CD8-positive, alpha-beta memory T cell (primary cell): ENCODE data around the gene SNAP25. TPM values are rescaled to one million over a fixed set of nuclear protein-coding genes. Genes with fewer than 3 reads are reported as not detected.

ENCODE experiments used
- CTCF ChIA-PET: fragments of 350-600 bp; sonication (Branson Sonifier 250); formaldehyde crosslinking; loops from one replicate; lab custom pipeline; 2021; ENCODE audit warnings: antibody characterized with exemption; lab: Charles Lee
- POLR2A ChIA-PET: fragments of 350-600 bp; sonication (Branson Sonifier 250); formaldehyde crosslinking; loops from one replicate; lab custom pipeline; 2021; ENCODE audit warnings: antibody characterized with exemption; lab: Charles Lee
- DNase-seq, 5 donors: peaks; one replicate each; pipeline versions ENCODE4 v3.0.0 to v3.0.0-alpha.2; 2020 to 2022; ENCODE audit warnings: mixed read lengths in 1 of 5
- H3K27ac ChIP-seq: one replicate; pipeline ENCODE4 v1.7.0; 2013; ENCODE audit warnings: low read depth, mild to moderate bottlenecking, low read length, moderate library complexity
- H3K27me3 ChIP-seq: 2 replicates; pipeline ENCODE4 v1.7.0; 2013; ENCODE audit warnings: low read length, mild to moderate bottlenecking; ENCODE audit not compliant: insufficient read depth, poor library complexity, severe bottlenecking
- H3K36me3 ChIP-seq: 2 replicates; pipeline ENCODE4 v1.7.0; 2013; ENCODE audit warnings: mild to moderate bottlenecking, low read length, moderate library complexity; ENCODE audit not compliant: insufficient read depth
- H3K4me1 ChIP-seq: 2 replicates; pipeline ENCODE4 v1.7.0; 2013; ENCODE audit warnings: mild to moderate bottlenecking, low read length, moderate library complexity; ENCODE audit not compliant: insufficient read depth
- H3K4me3 ChIP-seq: 2 replicates; pipeline ENCODE4 v1.7.0; 2013; ENCODE audit warnings: mild to moderate bottlenecking, low read length
- H3K9me3 ChIP-seq: 2 replicates; pipeline ENCODE4 v1.7.0; 2013; ENCODE audit warnings: mild to moderate bottlenecking, low read length
- H3K27ac Mint-ChIP-seq, 8 donors: one replicate each; pipeline ENCODE4 v1.8.0; 2020 to 2021; ENCODE audit warnings: mixed read lengths in 8 of 8, mild to moderate bottlenecking in 6 of 8, inconsistent platforms in 3 of 8, moderate library complexity in 3 of 8
- H3K27me3 Mint-ChIP-seq, 2 donors: one replicate each; pipeline ENCODE4 v1.8.0; 2020 to 2021; ENCODE audit warnings: mixed read lengths in 2 of 2, mild to moderate bottlenecking in 1 of 2, moderate library complexity in 1 of 2
- H3K36me3 Mint-ChIP-seq, 3 donors: one replicate each; pipeline ENCODE4 v1.8.0; 2020 to 2021; ENCODE audit warnings: mixed read lengths in 3 of 3, inconsistent platforms in 1 of 3, mild to moderate bottlenecking in 1 of 3
- H3K4me1 Mint-ChIP-seq, 3 donors: one replicate each; pipeline ENCODE4 v1.8.0; 2020 to 2021; ENCODE audit warnings: mixed read lengths in 3 of 3, inconsistent platforms in 1 of 3, mild to moderate bottlenecking in 1 of 3
- H3K4me3 Mint-ChIP-seq, 7 donors: one replicate each; pipeline ENCODE4 v1.8.0; 2020 to 2021; ENCODE audit warnings: mixed read lengths in 7 of 7, mild to moderate bottlenecking in 6 of 7, moderate library complexity in 4 of 7, inconsistent platforms in 2 of 7
- H3K9me3 Mint-ChIP-seq, 5 donors: one replicate each; pipeline ENCODE4 v1.8.0; 2020 to 2022; ENCODE audit warnings: mixed read lengths in 5 of 5, mild to moderate bottlenecking in 3 of 5, moderate library complexity in 2 of 5, inconsistent platforms in 1 of 5
- polyA plus RNA-seq: library from polyadenylated mRNA; unstranded; fragments of 300-500 nt; fragmentation: Illumina TruSeq; gene quantifications from one replicate; pipeline ENCODE4 v1.2.3, GENCODE V29; 2021
- total RNA-seq, 2 experiments: library from RNA; stranded (reverse); gene quantifications; one replicate each; pipeline ENCODE4 v1.2.3, GENCODE V29; 2021

Gene SNAP25
- total and polyA plus RNA-seq, 3 experiments from 2014 or later = 0.13 TPM; not detected in 2

DNA sequence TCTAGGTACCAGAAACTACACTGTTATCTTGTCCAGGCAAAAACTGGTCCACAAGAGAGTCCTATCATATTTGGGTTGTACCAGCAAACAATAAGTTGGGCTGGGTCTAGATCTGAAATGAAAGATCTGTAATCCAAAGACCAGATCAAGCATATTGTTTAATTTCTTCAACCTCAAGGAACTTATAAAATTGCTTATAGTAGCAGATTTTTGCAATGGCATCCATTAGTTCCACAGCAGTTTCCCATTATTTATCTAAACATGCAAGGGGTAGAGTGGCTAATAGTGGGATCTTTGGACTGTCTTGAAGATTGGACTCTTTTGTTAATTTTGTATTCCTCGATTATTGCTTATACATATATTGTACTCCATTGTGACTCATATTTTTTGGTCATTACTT, 40.5 kb upstream of the SNAP25 start:
- Mint-ChIP-seq H3K36me3 (no peaks in the 10 kb centered on the region), H3K27me3 (peaks cover 10 to 26% of the 10 kb centered on the region in 2 donors), H3K4me3 (no peak overlapping the region), H3K27ac (no peak overlapping the region), H3K4me1 (no peaks in the 10 kb centered on the region), H3K9me3 (peaks cover 0 to 2% (median 0%) of the 10 kb centered on the region in 5 donors)
- Histone ChIP-seq H3K27ac (no peak overlapping the region), H3K27me3 (no peaks in the 10 kb centered on the region), H3K4me1 (no peaks in the 10 kb centered on the region), H3K9me3 (no peaks in the 10 kb centered on the region), H3K36me3 (no peaks in the 10 kb centered on the region), H3K4me3 (no peak overlapping the region)
- POLR2A ChIA-PET = no interaction called here
- DNase-seq = no peak
- CTCF ChIA-PET = no interaction called here

DNA sequence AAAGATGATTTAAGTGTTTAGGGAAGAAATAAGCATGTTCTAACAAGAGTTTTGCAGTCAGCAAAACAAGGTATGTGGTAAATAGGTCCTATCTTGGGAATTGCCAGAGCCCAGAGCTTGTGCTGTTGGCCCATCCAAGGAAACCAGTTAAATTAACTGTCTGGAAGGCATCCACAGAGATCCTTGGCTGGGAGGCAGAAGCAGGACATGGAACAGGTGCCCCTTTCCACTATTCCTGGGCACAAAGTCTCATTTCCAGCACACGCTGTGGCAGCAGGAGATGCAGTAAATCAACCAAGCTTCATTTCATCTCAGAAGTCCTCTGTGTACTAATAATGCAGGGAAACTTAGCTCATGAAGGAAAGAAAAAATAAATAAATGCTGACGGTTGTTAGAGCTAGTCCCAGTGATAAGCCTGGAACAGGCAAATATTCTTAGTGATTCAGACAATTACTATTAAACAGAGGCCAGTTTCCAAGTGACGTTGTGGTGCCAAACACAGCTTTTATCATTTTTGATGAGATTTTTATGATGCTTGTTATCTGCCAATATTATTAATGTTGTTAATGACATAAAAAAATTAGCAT, 39.8 kb upstream of the SNAP25 start:
- H3K4me3 Mint-ChIP-seq = no peak overlapping the region
- POLR2A ChIA-PET = no interaction called here
- H3K4me1 ChIP-seq = no peaks in the 10 kb centered on the region
- peaks cover 6 to 22% of the 10 kb centered on the region in 2 donors for H3K27me3 Mint-ChIP-seq
- H3K27me3 ChIP-seq = no peaks in the 10 kb centered on the region
- H3K9me3 Mint-ChIP-seq = peaks cover 0 to 1% (median 0%) of the 10 kb centered on the region in 5 donors
- no peak for DNase-seq
- no peak overlapping the region for H3K27ac Mint-ChIP-seq
- H3K36me3 Mint-ChIP-seq = no peaks in the 10 kb centered on the region
- no peaks in the 10 kb centered on the region for H3K4me1 Mint-ChIP-seq
- CTCF ChIA-PET = no interaction called here
- H3K27ac ChIP-seq = no peak overlapping the region
- no peaks in the 10 kb centered on the region for H3K9me3 ChIP-seq
- no peaks in the 10 kb centered on the region for H3K36me3 ChIP-seq
- no peak overlapping the region for H3K4me3 ChIP-seq

DNA sequence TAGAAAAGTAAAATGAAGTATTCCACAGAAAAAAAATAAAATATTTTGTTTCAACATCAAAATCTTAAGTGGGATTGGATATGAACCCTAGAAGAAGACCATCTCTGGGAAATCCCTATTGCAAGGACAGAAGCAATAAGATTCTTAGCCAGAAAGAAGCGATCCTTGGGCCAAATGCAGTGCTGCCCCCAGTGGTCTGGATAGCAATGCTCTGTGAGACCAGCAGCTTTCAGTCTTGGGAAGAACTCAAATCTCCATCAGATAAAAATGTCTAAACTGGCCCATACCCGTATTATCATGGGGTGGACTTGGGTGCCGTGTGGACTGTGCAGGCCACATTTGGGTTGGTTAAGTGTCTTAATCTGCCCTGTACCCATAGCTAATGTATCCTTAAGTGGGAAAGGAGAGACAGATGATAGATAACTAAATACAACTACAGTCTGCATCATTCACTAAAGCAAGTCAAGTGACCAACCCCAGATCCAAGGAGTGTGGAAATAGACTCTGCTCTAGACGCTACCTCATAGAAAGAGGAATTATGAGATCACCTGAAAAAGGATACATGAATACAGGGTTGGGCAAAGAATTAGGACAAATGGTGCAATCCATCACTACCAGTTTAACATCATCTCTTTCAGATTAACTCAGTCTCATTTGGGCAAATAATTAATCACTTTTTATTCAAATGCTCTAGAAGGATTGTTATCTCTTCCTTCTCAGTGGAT, 38.9 kb upstream of the SNAP25 start:
- ChIA-PET POLR2A (no interaction called here), CTCF (no interaction called here)

DNA sequence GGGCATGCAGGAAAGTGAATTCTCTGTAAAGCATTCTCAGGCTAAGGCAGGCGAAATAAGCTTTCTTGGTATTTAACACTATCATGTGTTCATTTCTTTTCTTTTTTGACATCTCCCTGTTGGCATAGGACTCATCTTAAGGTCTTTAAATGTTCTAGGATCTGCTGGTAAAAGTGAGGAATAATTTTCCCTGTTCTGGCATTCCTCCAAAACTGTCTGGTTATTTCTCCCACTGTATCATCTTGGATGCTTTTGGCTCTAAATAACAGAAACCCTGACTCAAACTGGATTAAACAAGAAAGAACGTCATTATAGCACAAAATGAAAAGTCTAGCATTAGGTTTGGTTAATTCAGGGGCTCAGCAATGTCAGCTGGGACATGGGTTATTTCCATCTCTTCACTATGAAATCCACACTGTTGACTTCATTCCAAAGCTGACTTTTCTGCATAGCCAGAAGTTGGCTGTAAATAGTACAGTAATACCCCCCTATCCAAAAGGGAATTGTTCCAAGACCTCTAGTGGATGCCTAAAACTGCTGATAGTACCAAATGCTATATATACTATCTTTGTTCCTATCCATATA, 37.9 kb upstream of the SNAP25 start:
- Mint-ChIP-seq H3K27me3 (peaks cover 2 to 15% of the 10 kb centered on the region in 2 donors), H3K4me3 (no peak overlapping the region), H3K4me1 (no peaks in the 10 kb centered on the region), H3K36me3 (no peaks in the 10 kb centered on the region), H3K27ac (no peak overlapping the region), H3K9me3 (peaks cover 0 to 2% (median 0%) of the 10 kb centered on the region in 5 donors)
- no peaks in the 10 kb centered on the region for H3K4me1 ChIP-seq
- no peak overlapping the region for H3K27ac ChIP-seq
- no peaks in the 10 kb centered on the region for H3K9me3 ChIP-seq
- CTCF ChIA-PET = no interaction called here
- no peaks in the 10 kb centered on the region for H3K36me3 ChIP-seq
- no peak overlapping the region for H3K4me3 ChIP-seq
- no peak for DNase-seq
- H3K27me3 ChIP-seq = no peaks in the 10 kb centered on the region
- POLR2A ChIA-PET = no interaction called here

More for the DNA sequence above, 38.9 kb upstream of the SNAP25 start:
- no peak for DNase-seq
- peaks cover 4 to 15% of the 10 kb centered on the region in 2 donors for H3K27me3 Mint-ChIP-seq
- Histone ChIP-seq H3K27ac (no peak overlapping the region), H3K4me1 (no peaks in the 10 kb centered on the region), H3K36me3 (no peaks in the 10 kb centered on the region), H3K27me3 (no peaks in the 10 kb centered on the region), H3K9me3 (no peaks in the 10 kb centered on the region), H3K4me3 (no peak overlapping the region)
- no peaks in the 10 kb centered on the region for H3K9me3 Mint-ChIP-seq
- no peak overlapping the region for H3K27ac Mint-ChIP-seq
- H3K4me1 Mint-ChIP-seq = no peaks in the 10 kb centered on the region
- no peak overlapping the region for H3K4me3 Mint-ChIP-seq
- no peaks in the 10 kb centered on the region for H3K36me3 Mint-ChIP-seq

DNA sequence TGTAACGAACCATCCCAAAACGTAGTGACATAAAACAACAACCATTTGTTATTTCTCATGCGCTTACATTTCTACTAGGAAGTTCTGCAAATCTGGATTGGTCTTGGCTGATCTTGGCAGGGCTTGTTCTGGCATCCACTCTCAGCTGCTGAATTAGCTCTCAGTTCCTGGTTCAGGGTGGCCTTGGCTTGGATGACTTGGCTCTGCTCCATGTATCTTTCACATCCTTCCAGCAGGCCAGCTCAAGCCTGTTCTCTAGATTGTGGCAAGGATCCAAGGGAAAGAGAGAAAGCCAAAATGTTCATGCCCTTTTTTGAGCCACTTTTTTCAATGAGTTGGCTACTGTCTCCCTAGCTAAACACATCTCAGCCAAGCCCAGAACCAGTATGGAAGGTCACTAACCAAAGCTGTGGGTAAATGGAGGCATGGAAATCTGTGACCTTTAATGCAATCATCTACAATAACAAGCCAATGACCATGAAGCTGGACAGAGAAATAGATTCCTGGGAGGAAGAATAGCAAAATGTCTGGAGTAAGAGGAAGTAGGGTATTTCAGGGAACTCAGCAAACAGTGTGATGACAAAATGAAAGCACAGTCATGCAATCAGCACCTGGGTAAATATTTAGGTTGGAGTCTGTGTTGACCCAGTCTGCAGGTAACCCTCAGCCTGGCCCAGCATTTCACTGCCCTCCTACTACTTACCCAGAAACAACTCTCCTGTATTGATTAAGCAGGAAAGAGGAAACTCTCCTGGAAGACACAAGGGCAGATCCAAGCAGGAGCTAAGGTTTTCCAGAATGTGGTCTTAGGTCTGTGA, 32.7 kb upstream of the SNAP25 start:
- Mint-ChIP-seq H3K27me3 (peaks cover 4% of the 10 kb centered on the region in 2 donors), H3K4me1 (no peaks in the 10 kb centered on the region), H3K4me3 (no peak overlapping the region), H3K9me3 (peaks cover 0 to 10% (median 3%) of the 10 kb centered on the region in 5 donors), H3K36me3 (no peaks in the 10 kb centered on the region), H3K27ac (no peak overlapping the region)
- no peak for DNase-seq
- no peaks in the 10 kb centered on the region for H3K36me3 ChIP-seq
- H3K27me3 ChIP-seq = no peaks in the 10 kb centered on the region
- ChIA-PET CTCF (no interaction called here), POLR2A (no interaction called here)
- no peaks in the 10 kb centered on the region for H3K9me3 ChIP-seq
- no peak overlapping the region for H3K27ac ChIP-seq
- H3K4me3 ChIP-seq = no peak overlapping the region
- H3K4me1 ChIP-seq = no peaks in the 10 kb centered on the region

DNA sequence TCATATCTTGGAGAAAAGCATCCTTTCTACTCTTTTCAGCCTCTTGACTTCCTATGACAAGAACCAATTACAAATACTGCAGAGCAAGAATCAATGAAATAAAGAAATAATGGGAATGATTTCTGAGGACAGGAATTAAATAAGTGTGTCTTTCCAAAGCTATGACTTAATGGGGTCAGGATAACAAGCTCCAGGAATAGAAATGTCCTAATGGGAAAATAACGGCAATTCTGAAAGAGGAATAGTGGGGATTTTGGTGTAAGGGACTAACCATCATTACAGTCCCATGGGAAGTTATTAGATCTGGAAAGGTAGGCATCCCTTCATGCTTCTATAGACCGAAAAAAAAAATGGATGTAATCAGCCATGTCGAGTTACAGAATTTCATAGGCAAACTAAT, 28.2 kb upstream of the SNAP25 start:
- Histone ChIP-seq H3K4me1 (no peaks in the 10 kb centered on the region), H3K9me3 (no peaks in the 10 kb centered on the region), H3K36me3 (no peaks in the 10 kb centered on the region), H3K27me3 (no peaks in the 10 kb centered on the region), H3K27ac (no peak overlapping the region), H3K4me3 (no peak overlapping the region)
- H3K36me3 Mint-ChIP-seq = peaks cover 0 to 4% (median 0%) of the 10 kb centered on the region in 3 donors
- H3K27ac Mint-ChIP-seq = no peak overlapping the region
- H3K9me3 Mint-ChIP-seq = peaks cover 0 to 14% (median 4%) of the 10 kb centered on the region in 5 donors
- ChIA-PET POLR2A (no interaction called here), CTCF (no interaction called here)
- peaks cover 2 to 8% of the 10 kb centered on the region in 2 donors for H3K27me3 Mint-ChIP-seq
- no peak for DNase-seq
- H3K4me1 Mint-ChIP-seq = no peaks in the 10 kb centered on the region
- no peak overlapping the region for H3K4me3 Mint-ChIP-seq

DNA sequence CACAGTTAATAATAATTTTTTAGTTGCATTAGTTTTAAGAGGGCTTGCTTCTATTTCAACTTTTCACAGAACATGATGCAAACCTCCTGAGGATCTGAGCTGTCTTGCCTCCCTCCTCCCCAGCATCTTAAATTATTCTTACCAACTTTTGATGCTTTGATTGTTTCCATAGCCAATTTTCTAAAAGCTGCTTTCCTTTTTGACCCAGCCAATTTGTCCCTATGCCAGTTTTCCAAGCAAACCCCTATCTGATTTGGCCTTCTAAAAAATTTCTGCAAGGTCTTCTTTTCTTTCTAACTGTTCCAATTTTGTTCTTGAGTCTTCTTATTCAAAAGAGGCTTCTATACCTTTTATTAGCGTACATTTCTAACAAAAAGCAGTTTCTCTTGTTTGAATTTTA, 26.5 kb upstream of the SNAP25 start:
- Mint-ChIP-seq H3K27ac (no peak overlapping the region), H3K4me1 (no peaks in the 10 kb centered on the region), H3K9me3 (peaks cover 0 to 6% (median 3%) of the 10 kb centered on the region in 5 donors), H3K27me3 (peaks cover 2 to 8% of the 10 kb centered on the region in 2 donors), H3K4me3 (no peak overlapping the region), H3K36me3 (peaks cover 0 to 4% (median 0%) of the 10 kb centered on the region in 3 donors)
- POLR2A ChIA-PET = no interaction called here
- H3K9me3 ChIP-seq = no peaks in the 10 kb centered on the region
- H3K36me3 ChIP-seq = no peaks in the 10 kb centered on the region
- DNase-seq = no peak
- no peak overlapping the region for H3K4me3 ChIP-seq
- H3K4me1 ChIP-seq = no peaks in the 10 kb centered on the region
- CTCF ChIA-PET = no interaction called here
- H3K27ac ChIP-seq = no peak overlapping the region
- H3K27me3 ChIP-seq = no peaks in the 10 kb centered on the region

DNA sequence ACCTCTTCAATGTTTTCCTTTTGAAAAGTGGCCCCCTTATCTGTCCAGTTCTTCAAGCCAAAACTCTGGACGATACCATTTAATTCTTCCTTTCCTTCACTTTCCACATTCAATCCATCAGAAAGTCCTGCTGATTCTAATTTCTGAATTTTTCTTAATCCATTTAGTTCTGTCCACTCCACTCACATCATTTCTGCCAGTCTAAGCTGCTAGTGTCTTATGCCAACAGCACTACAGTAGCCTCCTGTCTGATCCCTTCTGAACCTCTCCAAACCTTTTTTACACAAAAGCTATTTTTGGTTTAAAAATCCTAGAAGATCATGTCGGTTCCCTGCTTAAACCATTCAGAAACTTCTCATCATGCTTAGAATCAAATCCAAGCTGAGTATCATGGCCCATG, 24.5 kb upstream of the SNAP25 start:
- H3K36me3 ChIP-seq = no peaks in the 10 kb centered on the region
- no peaks in the 10 kb centered on the region for H3K4me1 Mint-ChIP-seq
- no peaks in the 10 kb centered on the region for H3K9me3 ChIP-seq
- no peaks in the 10 kb centered on the region for H3K27me3 ChIP-seq
- ChIA-PET POLR2A (no interaction called here), CTCF (no interaction called here)
- no peak overlapping the region for H3K4me3 Mint-ChIP-seq
- no peak overlapping the region for H3K27ac Mint-ChIP-seq
- no peak for DNase-seq
- H3K4me3 ChIP-seq = no peak overlapping the region
- H3K36me3 Mint-ChIP-seq = peaks cover 0 to 4% (median 0%) of the 10 kb centered on the region in 3 donors
- peaks cover 2 to 8% of the 10 kb centered on the region in 2 donors for H3K27me3 Mint-ChIP-seq
- peaks cover 0 to 6% (median 3%) of the 10 kb centered on the region in 5 donors for H3K9me3 Mint-ChIP-seq
- H3K4me1 ChIP-seq = no peaks in the 10 kb centered on the region
- no peak overlapping the region for H3K27ac ChIP-seq
